ENCODE data around the gene RELCH.

- TF ChIP-seq, protein P1, sequence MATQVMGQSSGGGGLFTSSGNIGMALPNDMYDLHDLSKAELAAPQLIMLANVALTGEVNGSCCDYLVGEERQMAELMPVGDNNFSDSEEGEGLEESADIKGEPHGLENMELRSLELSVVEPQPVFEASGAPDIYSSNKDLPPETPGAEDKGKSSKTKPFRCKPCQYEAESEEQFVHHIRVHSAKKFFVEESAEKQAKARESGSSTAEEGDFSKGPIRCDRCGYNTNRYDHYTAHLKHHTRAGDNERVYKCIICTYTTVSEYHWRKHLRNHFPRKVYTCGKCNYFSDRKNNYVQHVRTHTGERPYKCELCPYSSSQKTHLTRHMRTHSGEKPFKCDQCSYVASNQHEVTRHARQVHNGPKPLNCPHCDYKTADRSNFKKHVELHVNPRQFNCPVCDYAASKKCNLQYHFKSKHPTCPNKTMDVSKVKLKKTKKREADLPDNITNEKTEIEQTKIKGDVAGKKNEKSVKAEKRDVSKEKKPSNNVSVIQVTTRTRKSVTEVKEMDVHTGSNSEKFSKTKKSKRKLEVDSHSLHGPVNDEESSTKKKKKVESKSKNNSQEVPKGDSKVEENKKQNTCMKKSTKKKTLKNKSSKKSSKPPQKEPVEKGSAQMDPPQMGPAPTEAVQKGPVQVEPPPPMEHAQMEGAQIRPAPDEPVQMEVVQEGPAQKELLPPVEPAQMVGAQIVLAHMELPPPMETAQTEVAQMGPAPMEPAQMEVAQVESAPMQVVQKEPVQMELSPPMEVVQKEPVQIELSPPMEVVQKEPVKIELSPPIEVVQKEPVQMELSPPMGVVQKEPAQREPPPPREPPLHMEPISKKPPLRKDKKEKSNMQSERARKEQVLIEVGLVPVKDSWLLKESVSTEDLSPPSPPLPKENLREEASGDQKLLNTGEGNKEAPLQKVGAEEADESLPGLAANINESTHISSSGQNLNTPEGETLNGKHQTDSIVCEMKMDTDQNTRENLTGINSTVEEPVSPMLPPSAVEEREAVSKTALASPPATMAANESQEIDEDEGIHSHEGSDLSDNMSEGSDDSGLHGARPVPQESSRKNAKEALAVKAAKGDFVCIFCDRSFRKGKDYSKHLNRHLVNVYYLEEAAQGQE (IDR thresholded peaks at IDR 0.05; ENCODE audit: insufficient read depth in 1 of 2, low read depth in 2 of 2, low read length in 2 of 2) = no peak
- TF ChIP-seq TAF1 (IDR thresholded peaks at IDR 0.05; ENCODE audit: borderline replicate concordance, insufficient read depth, low read length) (no peak), POLR2AphosphoS5 (IDR thresholded peaks at IDR 0.05; ENCODE audit: low read depth, low read length) (no peak)
Measured at GRCh38 chr18:62224229-62224628, 37.2 kb downstream of the RELCH start.
